Keratinocyte (primary cell): ENCODE measurements around the gene KLHDC7B.

Source experiments
- EZH2 ChIP-seq: IDR thresholded peaks from one replicate; pipeline ENCODE4 v1.6.1; 2012; ENCODE audit warnings: inconsistent platforms, mild to moderate bottlenecking, low read length, moderate library complexity
- TF ChIP-seq, protein P1 (sequence below), 3 experiments: IDR thresholded peaks in 1 of 3; conservative IDR thresholded peaks in 1 of 3; optimal IDR thresholded peaks in 1 of 3; 2 replicates in 2 of 3; 3 replicates in 1 of 3; pipeline versions ENCODE3 to v1.5.1; 2011; ENCODE audit warnings: low read length in 3 of 3, mild to moderate bottlenecking in 3 of 3, moderate library complexity in 2 of 3, control low read depth in 1 of 3, inconsistent platforms in 1 of 3; ENCODE audit not compliant: insufficient read depth in 2 of 3; ENCODE audit errors: extremely low read depth in 1 of 3

DNA sequence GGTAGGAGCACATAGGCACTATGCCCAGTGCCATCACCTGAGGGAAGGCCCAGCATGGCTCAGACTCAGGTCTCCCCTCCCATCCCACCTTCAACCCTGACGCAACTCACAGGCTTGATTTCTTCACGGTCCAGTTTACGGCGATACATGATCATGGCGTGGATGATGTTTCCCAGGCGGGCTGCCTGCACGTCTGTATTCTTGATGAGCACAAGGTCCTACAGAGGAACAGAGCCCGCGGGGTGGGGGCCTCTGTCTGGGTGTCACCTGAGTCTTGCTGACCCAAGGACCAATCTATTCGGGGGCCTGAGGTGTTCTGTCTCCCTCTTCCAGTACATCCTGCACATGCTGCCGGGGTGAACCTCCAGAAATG lies 28.7 kb downstream of the KLHDC7B start:
- TF ChIP-seq, protein P1, sequence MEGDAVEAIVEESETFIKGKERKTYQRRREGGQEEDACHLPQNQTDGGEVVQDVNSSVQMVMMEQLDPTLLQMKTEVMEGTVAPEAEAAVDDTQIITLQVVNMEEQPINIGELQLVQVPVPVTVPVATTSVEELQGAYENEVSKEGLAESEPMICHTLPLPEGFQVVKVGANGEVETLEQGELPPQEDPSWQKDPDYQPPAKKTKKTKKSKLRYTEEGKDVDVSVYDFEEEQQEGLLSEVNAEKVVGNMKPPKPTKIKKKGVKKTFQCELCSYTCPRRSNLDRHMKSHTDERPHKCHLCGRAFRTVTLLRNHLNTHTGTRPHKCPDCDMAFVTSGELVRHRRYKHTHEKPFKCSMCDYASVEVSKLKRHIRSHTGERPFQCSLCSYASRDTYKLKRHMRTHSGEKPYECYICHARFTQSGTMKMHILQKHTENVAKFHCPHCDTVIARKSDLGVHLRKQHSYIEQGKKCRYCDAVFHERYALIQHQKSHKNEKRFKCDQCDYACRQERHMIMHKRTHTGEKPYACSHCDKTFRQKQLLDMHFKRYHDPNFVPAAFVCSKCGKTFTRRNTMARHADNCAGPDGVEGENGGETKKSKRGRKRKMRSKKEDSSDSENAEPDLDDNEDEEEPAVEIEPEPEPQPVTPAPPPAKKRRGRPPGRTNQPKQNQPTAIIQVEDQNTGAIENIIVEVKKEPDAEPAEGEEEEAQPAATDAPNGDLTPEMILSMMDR (optimal IDR thresholded peaks at IDR 0.05 in 1 of 3, IDR thresholded peaks at IDR 0.05 in 1 of 3, conservative IDR thresholded peaks at IDR 0.05 in 1 of 3; ENCODE audit: extremely low read depth in 1 of 3, insufficient read depth in 2 of 3, low read length in 3 of 3) = no peak
- no peak for TF ChIP-seq EZH2
